ENCODE data around the gene DLST. TPM values are rescaled to one million over a fixed set of nuclear protein-coding genes. Genes with fewer than 3 reads are reported as not detected.

Gene DLST
- total RNA-seq, 1 donor from 2014 or later: 48.2 TPM

- Histone ChIP-seq H3K4me3 (ENCODE audit: low read depth, low read length) (no peak overlapping the region), H3K27me3 (ENCODE audit: control insufficient read depth, insufficient read depth, low read length) (no peaks in the 10 kb centered on the region), H3K36me3 (ENCODE audit: control insufficient read depth, insufficient read depth, low read length) (no peaks in the 10 kb centered on the region)
- TF ChIP-seq, protein P1, sequence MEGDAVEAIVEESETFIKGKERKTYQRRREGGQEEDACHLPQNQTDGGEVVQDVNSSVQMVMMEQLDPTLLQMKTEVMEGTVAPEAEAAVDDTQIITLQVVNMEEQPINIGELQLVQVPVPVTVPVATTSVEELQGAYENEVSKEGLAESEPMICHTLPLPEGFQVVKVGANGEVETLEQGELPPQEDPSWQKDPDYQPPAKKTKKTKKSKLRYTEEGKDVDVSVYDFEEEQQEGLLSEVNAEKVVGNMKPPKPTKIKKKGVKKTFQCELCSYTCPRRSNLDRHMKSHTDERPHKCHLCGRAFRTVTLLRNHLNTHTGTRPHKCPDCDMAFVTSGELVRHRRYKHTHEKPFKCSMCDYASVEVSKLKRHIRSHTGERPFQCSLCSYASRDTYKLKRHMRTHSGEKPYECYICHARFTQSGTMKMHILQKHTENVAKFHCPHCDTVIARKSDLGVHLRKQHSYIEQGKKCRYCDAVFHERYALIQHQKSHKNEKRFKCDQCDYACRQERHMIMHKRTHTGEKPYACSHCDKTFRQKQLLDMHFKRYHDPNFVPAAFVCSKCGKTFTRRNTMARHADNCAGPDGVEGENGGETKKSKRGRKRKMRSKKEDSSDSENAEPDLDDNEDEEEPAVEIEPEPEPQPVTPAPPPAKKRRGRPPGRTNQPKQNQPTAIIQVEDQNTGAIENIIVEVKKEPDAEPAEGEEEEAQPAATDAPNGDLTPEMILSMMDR (IDR thresholded peaks at IDR 0.05; ENCODE audit: insufficient read depth, low read length, severe bottlenecking): no peak
- DNase-seq (ENCODE audit: low read depth) (no peak), FAIRE-seq (no peak)
These were observed 35.4 kb downstream of the DLST start for GRCh38 chr14:74917178-74917543.

DNA sequence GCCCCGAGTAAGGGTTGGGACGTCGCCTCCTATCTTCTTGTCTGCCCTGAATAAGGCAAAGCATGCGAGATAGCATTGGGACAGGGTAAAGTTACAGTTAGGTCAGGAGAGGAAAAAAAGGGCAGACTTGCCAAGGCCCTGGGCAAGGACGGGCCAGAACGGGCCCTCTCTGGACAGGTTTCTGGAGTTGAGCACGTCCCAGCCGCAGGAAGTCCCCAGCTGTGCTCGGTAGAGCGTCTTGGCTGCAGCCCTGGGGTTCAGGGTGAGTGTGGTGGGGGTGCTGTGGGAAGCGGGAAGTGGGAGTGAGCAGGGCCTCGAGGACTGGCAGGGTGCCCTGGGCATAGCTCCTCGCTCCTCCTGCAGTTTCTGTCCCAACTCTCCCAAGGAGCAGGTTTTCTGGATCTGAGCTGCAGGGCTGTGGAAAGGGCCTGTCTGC, 35.9 kb downstream of the DLST start:
- no peak for FAIRE-seq
- DNase-seq (ENCODE audit: low read depth): peak; percentile 11
- H3K4me3 ChIP-seq (ENCODE audit: low read depth, low read length): no peak overlapping the region
- no peaks in the 10 kb centered on the region for H3K27me3 ChIP-seq (ENCODE audit: control insufficient read depth, insufficient read depth, low read length)
- TF ChIP-seq, protein P1 (IDR thresholded peaks at IDR 0.05; ENCODE audit: insufficient read depth, low read length, severe bottlenecking): no peak
- H3K36me3 ChIP-seq (ENCODE audit: control insufficient read depth, insufficient read depth, low read length): no peaks in the 10 kb centered on the region

GRCh38 chr14:74918380-74918779, 36.7 kb downstream of the DLST start:
- H3K27me3 ChIP-seq (ENCODE audit: control insufficient read depth, insufficient read depth, low read length): no peaks in the 10 kb centered on the region
- no peak for DNase-seq (ENCODE audit: low read depth)
- no peak for FAIRE-seq
- no peaks in the 10 kb centered on the region for H3K36me3 ChIP-seq (ENCODE audit: control insufficient read depth, insufficient read depth, low read length)
- H3K4me3 ChIP-seq (ENCODE audit: low read depth, low read length): no peak overlapping the region
- TF ChIP-seq, protein P1 (IDR thresholded peaks at IDR 0.05; ENCODE audit: insufficient read depth, low read length, severe bottlenecking): no peak

- FAIRE-seq: peak; percentile 72
- no peak overlapping the region for H3K4me3 ChIP-seq (ENCODE audit: low read depth, low read length)
- H3K27me3 ChIP-seq (ENCODE audit: control insufficient read depth, insufficient read depth, low read length): no peaks in the 10 kb centered on the region
- DNase-seq (ENCODE audit: low read depth): peak; percentile 52
- H3K36me3 ChIP-seq (ENCODE audit: control insufficient read depth, insufficient read depth, low read length): no peaks in the 10 kb centered on the region
- TF ChIP-seq, protein P1 (IDR thresholded peaks at IDR 0.05; ENCODE audit: insufficient read depth, low read length, severe bottlenecking): no peak
These were observed 37.9 kb downstream of the DLST start for GRCh38 chr14:74919421-74920165.

DNA sequence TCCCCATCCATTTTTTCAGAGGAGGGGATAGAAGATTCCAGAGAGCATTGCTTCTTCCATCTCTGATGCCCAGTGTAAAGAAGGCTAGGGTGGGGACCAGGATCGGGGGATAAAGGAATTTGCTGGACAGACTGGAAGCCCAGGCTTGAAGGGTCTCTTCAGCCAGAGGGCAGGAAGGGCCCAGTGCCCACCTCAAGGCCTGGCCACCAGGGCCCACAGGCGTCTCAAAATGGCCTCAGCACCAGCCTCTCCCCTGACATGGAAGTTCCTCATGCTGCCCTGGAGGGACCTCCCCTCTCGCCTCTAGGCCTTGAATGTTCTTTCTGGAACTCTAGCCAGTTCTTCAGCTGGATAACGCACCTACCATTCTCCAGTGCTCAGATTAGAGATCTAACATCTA, 38.6 kb downstream of the DLST start:
- H3K4me3 ChIP-seq (ENCODE audit: low read depth, low read length): no peak overlapping the region
- H3K36me3 ChIP-seq (ENCODE audit: control insufficient read depth, insufficient read depth, low read length): no peaks in the 10 kb centered on the region
- TF ChIP-seq, protein P1 (IDR thresholded peaks at IDR 0.05; ENCODE audit: insufficient read depth, low read length, severe bottlenecking): no peak
- no peak for FAIRE-seq
- DNase-seq (ENCODE audit: low read depth): no peak
- H3K27me3 ChIP-seq (ENCODE audit: control insufficient read depth, insufficient read depth, low read length): no peaks in the 10 kb centered on the region
